NCI-H1092 (cell line): ENCODE measurements around the gene BPIFB1.

ENCODE experiments used
- DNase-seq: peaks from one replicate; lab custom pipeline; 2025; lab: John Stamatoyannopoulos, UW

Gene BPIFB1

GRCh38 chr20:33325350-33325749 lies 42.3 kb downstream of the BPIFB1 start:
- DNase-seq: no peak

- DNase-seq: no peak
Measured at GRCh38 chr20:33328157-33329137, 45.4 kb downstream of the BPIFB1 start.

- no peak for DNase-seq
Measured at GRCh38 chr20:33332905-33333456, 50.0 kb downstream of the BPIFB1 start.

GRCh38 chr20:33333616-33334015 lies 50.6 kb downstream of the BPIFB1 start:
- DNase-seq: no peak

GRCh38 chr20:33334111-33334510 lies 51.1 kb downstream of the BPIFB1 start:
- DNase-seq: no peak

- no peak for DNase-seq
Measured at GRCh38 chr20:33336375-33336774, 53.4 kb downstream of the BPIFB1 start.

GRCh38 chr20:33337119-33337518 lies 54.1 kb downstream of the BPIFB1 start:
- no peak for DNase-seq

GRCh38 chr20:33337531-33338165 lies 54.6 kb downstream of the BPIFB1 start:
- DNase-seq: no peak

GRCh38 chr20:33338467-33339258 lies 55.6 kb downstream of the BPIFB1 start:
- DNase-seq: no peak

GRCh38 chr20:33339515-33340058 lies 56.6 kb downstream of the BPIFB1 start:
- DNase-seq: no peak

- no peak for DNase-seq
Measured at GRCh38 chr20:33343521-33343920, 60.5 kb downstream of the BPIFB1 start.

- no peak for DNase-seq
Measured at GRCh38 chr20:33345342-33345741, 62.3 kb downstream of the BPIFB1 start.

- no peak for DNase-seq
Measured at GRCh38 chr20:33348136-33348937, 65.3 kb downstream of the BPIFB1 start.

GRCh38 chr20:33349493-33349892 lies 66.5 kb downstream of the BPIFB1 start:
- no peak for DNase-seq

GRCh38 chr20:33351696-33352095 lies 68.7 kb downstream of the BPIFB1 start:
- DNase-seq: no peak

- DNase-seq: no peak
Measured at GRCh38 chr20:33352258-33353012, 69.4 kb downstream of the BPIFB1 start.

GRCh38 chr20:33353013-33353402 lies 70.0 kb downstream of the BPIFB1 start:
- DNase-seq: no peak
